HG03442 (cell line): ENCODE data around the gene CLOCK.

ENCODE experiments used
- ATAC-seq: cut with Tn5 transposase; IDR thresholded peaks from one replicate; pipeline ENCODE4 v1.9.1; 2021; ENCODE audit warnings: mild to moderate bottlenecking, moderate library complexity; ENCODE audit not compliant: unreplicated experiment

CLOCK gene

GRCh38 chr4:55386073-55386472, 160.6 kb downstream of the CLOCK start:
- ATAC-seq = peak; percentile 95

- ATAC-seq = no peak
These were observed 161.5 kb downstream of the CLOCK start for GRCh38 chr4:55385201-55385649.

- no peak for ATAC-seq
These were observed 164.2 kb downstream of the CLOCK start for GRCh38 chr4:55382488-55383003.

GRCh38 chr4:55381502-55381901, 165.2 kb downstream of the CLOCK start:
- no peak for ATAC-seq

GRCh38 chr4:55380576-55380975, 166.1 kb downstream of the CLOCK start:
- ATAC-seq = no peak

GRCh38 chr4:55378617-55379467, 167.9 kb downstream of the CLOCK start:
- no peak for ATAC-seq
